HG02571 (cell line): Measurements from ENCODE around the gene PLEK2.
"Not testable (repeated sequence)": the region's sequence is repeated elsewhere in the genome, so short reads cannot be mapped to it uniquely, and the experiment has no call there.

Experiments used
- ATAC-seq: cut with Tn5 transposase; IDR thresholded peaks from one replicate; pipeline ENCODE4 v1.9.1; 2021; ENCODE audit warnings: mild to moderate bottlenecking, moderate library complexity; ENCODE audit not compliant: unreplicated experiment

PLEK2 gene

GRCh38 chr14:67360470-67361206 is 51.3 kb downstream of the PLEK2 start:
- peak; percentile 26 for ATAC-seq

- ATAC-seq = peak; percentile 90
These were observed 52.0 kb downstream of the PLEK2 start, which contains the start of the genes ATP6V1D and EIF2S1 for GRCh38 chr14:67359775-67360469. Gene ATP6V1D (minus strand): TSS chr14:67359804. CDS start chr14:67359698, 106 bp downstream. Gene EIF2S1 (plus strand): TSS chr14:67360328. CDS start chr14:67364768, 4,440 bp downstream.

DNA sequence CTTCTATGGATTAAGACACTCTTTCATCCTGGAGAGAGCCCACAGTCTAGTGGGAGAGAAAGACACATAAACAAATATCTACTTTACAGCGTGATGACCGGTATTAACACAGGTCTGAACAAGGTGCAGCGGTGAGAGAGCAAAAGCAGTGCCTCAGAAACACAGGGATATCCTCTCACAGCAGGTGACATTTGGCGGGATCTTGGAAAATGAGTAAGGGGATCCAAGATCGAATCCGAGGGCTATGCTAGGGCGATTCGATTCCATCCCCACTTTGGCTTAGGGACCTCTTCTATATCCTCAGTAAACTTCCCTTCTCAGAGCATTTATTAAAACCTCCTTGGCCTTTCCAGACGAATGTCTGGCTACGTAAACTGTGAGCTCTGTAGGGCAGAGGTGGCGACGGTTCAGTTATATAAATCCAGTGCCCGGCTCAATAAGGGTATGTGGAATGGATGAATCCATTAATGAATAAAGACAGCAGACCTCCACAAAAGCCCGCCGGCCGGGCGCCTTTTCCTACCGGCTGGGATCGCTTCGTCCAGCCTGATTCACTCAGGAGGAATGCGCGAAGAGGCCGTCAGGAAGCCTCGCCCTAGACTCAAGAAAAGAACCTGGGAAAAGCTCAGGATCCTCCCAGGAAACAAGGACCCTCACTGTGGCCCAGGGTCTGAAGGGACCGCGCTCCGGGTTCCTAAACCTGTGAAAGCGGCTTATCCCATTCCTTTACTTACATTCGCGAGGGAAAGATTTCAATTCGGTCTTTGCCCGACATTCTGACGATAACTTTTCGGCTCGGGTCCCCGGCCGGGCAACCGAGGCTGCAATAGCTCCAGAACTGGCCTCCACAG is 52.8 kb downstream of the PLEK2 start:
- no peak for ATAC-seq

GRCh38 chr14:67357969-67358354 is 54.0 kb downstream of the PLEK2 start:
- ATAC-seq = no peak

GRCh38 chr14:67357186-67357968 is 54.6 kb downstream of the PLEK2 start:
- no peak for ATAC-seq

GRCh38 chr14:67352055-67352454 is 59.9 kb downstream of the PLEK2 start:
- no peak for ATAC-seq

DNA sequence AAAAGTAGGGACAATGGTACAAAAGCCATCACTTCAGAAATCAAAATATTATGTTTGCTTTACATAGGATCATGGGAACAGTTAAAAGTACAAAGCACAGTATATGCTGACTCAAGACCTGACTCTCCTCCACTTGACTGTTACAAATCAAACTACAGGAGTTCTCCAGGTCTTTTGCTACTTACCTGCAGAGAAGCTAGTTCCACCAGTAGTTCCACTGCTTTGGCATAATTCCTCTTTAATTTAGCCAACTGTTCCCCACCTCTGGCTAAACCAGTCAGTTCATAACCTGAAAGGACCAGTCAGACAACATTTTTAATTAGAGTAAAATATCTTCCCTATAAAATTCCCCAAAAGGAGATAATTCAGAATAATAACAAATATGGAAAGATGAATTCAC is 66.4 kb downstream of the PLEK2 start:
- ATAC-seq = no peak

DNA sequence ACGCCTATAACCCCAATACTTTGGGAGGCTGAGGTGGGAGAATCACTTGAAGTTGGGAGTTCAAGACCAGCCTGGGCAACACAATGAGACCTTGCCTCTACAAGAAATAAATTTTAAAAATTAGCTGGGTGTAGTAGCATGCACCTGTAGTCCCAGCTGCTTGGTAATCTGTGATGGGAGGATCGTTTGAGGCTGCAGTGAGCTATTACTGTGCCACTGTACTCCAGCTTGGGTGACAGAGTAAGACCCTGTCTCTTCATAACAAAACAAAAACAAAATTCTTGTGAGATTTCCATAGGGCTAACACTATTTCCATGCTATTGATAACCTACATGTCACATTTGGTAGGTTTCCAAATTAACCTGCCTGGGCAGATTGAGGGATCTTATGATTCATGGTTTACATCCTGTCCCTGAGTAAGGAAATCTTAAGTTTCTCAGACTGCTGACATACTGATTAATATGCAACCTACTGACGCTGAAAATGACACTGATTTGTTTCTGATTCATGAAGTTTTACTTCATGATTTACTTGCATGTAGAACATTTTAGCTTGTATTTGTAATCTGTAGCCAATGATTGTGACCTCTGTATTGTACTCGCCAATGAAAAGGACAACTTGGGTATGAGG is 68.2 kb downstream of the PLEK2 start:
- no peak for ATAC-seq

DNA sequence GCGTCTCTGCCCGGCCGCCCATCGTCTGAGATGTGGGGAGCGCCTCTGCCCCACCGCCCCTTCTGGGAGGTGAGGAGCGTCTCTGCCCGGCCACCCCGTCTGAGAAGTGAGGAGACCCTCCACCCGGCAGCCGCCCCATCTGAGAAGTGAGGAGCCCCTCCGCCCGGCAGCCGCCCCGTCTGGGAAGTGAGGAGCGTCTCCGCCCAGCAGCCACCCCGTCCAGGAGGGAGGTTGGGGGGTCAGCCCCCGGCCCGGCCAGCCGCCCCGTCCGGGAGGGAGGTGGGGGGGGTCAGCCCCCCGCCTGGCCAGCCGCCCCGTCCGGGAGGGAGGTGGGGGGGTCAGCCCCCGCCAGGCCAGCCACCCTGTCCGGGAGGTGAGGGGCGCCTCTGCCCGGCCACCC is 70.7 kb downstream of the PLEK2 start:
- not testable (repeated sequence) for ATAC-seq
